GM12801 (cell line): ENCODE measurements around the gene HHAT.

Experiments
- CTCF ChIP-seq: IDR thresholded peaks from one replicate; pipeline ENCODE4 v1.5.1; 2011; ENCODE audit warnings: control low read depth; ENCODE audit not compliant: insufficient read length; ENCODE audit errors: extremely low read depth

HHAT gene

DNA sequence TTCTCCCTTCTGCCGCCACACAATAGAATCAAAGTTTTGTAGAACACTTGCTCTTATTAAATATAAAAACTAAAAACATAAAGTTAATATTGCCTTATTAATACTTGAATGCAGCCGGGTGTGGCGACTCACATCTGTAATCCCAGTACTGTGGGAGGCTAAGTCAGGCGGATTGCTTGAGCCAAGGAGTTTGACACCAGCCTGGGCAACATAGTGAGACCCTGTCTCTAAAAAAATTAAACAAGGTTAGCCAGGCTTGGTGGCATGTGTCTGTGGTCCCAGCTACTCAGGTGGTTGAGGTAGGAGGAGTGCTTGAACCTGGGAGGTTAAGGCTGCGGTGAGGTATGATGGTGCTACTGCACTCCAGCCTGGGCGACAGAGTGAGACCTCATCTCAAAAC is 13.2 kb upstream of the HHAT start:
- TF ChIP-seq CTCF: no peak

DNA sequence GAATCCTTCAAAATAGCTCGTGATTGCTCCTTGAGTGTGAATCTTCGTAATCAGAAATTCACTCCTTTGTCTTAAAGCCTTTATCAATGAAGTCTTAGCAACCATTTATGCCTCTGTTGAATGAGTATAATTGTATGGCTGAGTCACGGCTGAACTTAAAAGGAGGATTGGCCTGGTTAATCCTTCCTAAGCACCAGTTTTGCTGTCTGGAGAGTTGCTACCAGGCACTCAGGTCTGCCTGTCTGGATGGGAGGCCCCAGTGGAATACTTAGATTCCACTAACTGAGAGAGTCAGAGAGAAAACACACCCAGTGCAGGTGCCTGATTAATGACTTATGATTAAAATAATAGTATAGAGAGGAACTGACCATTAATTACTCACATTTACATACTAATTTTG is 7.6 kb upstream of the HHAT start:
- no peak for TF ChIP-seq CTCF

GRCh38 chr1:210321552-210321951 is 7.2 kb upstream of the HHAT start:
- TF ChIP-seq CTCF: no peak

DNA sequence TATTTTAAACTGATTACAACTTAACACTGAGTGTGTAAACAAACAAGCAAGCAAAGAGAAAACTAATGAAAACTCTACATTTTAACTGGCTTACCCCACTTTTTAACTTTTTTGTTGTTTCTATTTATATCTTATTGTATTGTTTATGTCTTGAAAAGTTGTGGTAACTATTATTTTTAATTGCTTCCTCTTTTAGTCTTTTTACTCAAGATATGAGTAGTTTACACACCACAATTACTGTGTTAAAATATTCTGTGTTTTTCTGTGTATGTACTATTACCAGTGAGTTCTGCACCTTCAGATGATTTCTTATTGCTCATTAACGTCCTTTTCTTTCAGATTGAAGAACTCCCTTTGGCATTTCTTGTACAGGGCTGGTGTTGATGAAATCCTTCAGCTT is 4.7 kb upstream of the HHAT start:
- TF ChIP-seq CTCF: no peak

GRCh38 chr1:210325026-210325670 is 3.6 kb upstream of the HHAT start:
- no peak for TF ChIP-seq CTCF

DNA sequence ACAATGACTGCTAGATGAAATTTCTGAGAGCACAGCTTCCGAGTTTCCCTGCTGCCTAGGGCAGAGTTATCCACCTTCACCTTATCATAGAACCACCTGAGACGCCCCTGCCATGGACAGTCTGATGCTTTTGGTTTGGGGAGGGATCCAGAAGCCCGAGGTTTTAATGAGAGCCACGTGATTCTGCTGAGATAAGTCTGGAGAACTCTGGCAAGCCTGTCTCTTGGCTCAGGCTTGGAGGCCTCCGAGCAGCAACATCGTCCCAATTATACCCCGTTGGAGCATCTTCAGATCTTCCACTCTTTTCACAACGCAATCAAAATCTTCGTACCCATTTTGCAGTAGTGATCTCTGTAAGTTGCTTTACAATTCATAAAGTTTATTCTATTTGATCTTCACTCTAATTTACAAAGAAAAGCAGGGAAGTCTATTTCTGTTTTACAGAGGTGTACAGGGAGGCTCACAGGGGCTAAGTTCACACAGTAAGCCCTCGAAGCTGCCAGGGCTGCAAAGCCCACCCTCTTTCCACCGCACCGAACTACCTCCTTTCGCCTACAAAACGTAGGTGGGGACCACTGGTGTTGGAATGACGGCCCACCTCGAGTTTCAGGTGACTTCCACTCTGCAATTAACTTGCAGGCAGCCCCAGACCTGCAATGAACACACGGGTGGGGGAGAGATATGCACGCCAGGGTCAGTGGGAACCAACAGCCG is 513 bp upstream of the HHAT start:
- no peak for TF ChIP-seq CTCF

DNA sequence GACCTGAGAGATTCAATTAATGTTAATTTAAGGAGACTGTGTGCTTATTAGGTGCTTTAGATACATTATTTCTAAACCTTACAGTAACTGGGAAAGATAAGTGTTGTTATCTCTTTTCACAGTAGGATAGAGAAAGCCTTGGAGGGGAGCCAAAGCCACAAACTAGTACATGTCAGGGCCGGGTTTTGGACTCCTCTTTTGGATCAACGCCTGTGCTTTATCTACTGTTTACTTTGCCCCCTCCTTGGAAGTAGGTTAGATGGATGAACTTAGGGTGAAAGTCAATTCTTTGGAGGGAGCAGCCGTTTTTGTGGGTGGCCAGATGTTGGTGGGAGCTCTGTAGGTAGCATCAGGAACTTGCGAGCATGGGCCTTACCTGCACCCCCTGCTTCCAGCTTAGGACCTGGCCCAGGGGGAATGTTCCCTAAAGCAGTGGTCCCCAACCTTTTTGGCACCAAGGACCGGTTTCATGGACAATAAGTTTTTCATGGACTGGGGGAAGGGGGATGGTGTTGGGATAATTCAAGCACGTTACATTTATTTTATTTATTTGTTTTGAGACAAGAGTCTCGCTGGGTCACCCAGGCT is 1.7 kb downstream of the HHAT start:
- TF ChIP-seq CTCF: no peak
